Dedifferentiated amniotic fluid mesenchymal stem cell (primary cell): ENCODE measurements around the gene CHTOP.
A peak's percentile ranks its signal among the peaks of the same experiment; 100 is the strongest.

Experiments used
- DNase-seq: peaks from one replicate; pipeline ENCODE4 v3.0.0-alpha.2; 2016; ENCODE audit errors: extremely low spot score

CHTOP gene

GRCh38 chr1:153613406-153613805, 20.5 kb upstream of the CHTOP start:
- no peak for DNase-seq

- no peak for DNase-seq
Observed at GRCh38 chr1:153614189-153614900, 19.5 kb upstream of the CHTOP start.

- no peak for DNase-seq
Observed at GRCh38 chr1:153614906-153615305, 19.0 kb upstream of the CHTOP start.

GRCh38 chr1:153615406-153615805, 18.5 kb upstream of the CHTOP start:
- no peak for DNase-seq

- no peak for DNase-seq
Observed at GRCh38 chr1:153616144-153616916, 17.5 kb upstream of the CHTOP start, which contains the start of gene S100A14. TSS of gene S100A14 (minus strand) at chr1:153616325. CDS start at chr1:153615858, 467 bp downstream.

GRCh38 chr1:153616917-153617311, 17.0 kb upstream of the CHTOP start:
- no peak for DNase-seq

- no peak for DNase-seq
Observed at GRCh38 chr1:153617663-153618062, 16.2 kb upstream of the CHTOP start.

GRCh38 chr1:153619171-153619570, 14.7 kb upstream of the CHTOP start:
- no peak for DNase-seq

GRCh38 chr1:153623101-153623500, 10.8 kb upstream of the CHTOP start:
- DNase-seq, result no peak

GRCh38 chr1:153624965-153625611, 8.8 kb upstream of the CHTOP start:
- no peak for DNase-seq

- DNase-seq, result no peak
Observed at GRCh38 chr1:153626477-153626903, 7.4 kb upstream of the CHTOP start.

- peak; percentile 89 for DNase-seq
Observed at GRCh38 chr1:153626904-153627714, 6.8 kb upstream of the CHTOP start, which contains the start of gene S100A13. TSS of gene S100A13 (minus strand) at chr1:153627505. CDS start at chr1:153626472, 1,033 bp downstream.

GRCh38 chr1:153627715-153628626, 5.9 kb upstream of the CHTOP start, which contains the start of gene S100A1:
TSS of gene S100A1 (plus strand) at chr1:153628434. CDS start at chr1:153630522, 2,088 bp downstream.
- no peak for DNase-seq

- DNase-seq, result no peak
Observed at GRCh38 chr1:153628638-153629342, 5.1 kb upstream of the CHTOP start.

GRCh38 chr1:153629343-153629665, 4.6 kb upstream of the CHTOP start:
- no peak for DNase-seq

- peak; percentile 34 for DNase-seq
Observed at GRCh38 chr1:153629971-153630370, 3.9 kb upstream of the CHTOP start.

GRCh38 chr1:153630384-153630783, 3.5 kb upstream of the CHTOP start:
- DNase-seq, result no peak

GRCh38 chr1:153631047-153632022, 2.5 kb upstream of the CHTOP start:
- no peak for DNase-seq
